Endothelial cell of umbilical vein (primary cell): ENCODE results near the gene C1orf226. TPM values are rescaled to one million over a fixed set of nuclear protein-coding genes. Genes with fewer than 3 reads are reported as not detected.

ENCODE experiments used
- BruUV-seq: library from RNA; stranded (reverse); fragments of 400-500 nt; replicated peaks from 2 replicates; lab custom pipeline; 2021; lab: Mats Ljungman, UMichigan
- CTCF ChIA-PET: fragments of 300-600, 350-600 bp; sonication (Branson Sonifier 250); formaldehyde crosslinking; loops from one replicate; lab custom pipeline; 2021; ENCODE audit warnings: antibody characterized with exemption, inconsistent platforms; lab: Charles Lee
- POLR2A ChIA-PET: fragments of 300-600, 350-600 bp; sonication (Branson Sonifier 250); formaldehyde crosslinking; loops from one replicate; lab custom pipeline; 2021; ENCODE audit warnings: antibody characterized with exemption, inconsistent platforms; lab: Charles Lee
- DNase-seq: peaks from one replicate; pipeline ENCODE4 v3.0.0-alpha.2; 2011; ENCODE audit warnings: low read depth, low spot score
- FAIRE-seq: peaks from 2 replicates; lab custom pipeline; 2011; peaks lifted over from hg19 to GRCh38; lab: Jason Lieb, UNC
- H2AFZ ChIP-seq: 2 replicates; pipeline ENCODE4 v1.6.0; 2012; ENCODE audit warnings: low read depth, low read length, control low read depth, inconsistent platforms
- H3K27ac ChIP-seq: 2 replicates; pipeline ENCODE4 v1.5.1; 2011; ENCODE audit warnings: low read depth, mild to moderate bottlenecking, control low read depth, low read length, moderate library complexity; ENCODE audit not compliant: insufficient read depth
- H3K27me3 ChIP-seq, 2 experiments: 2 replicates each; pipeline versions ENCODE4 v1.6.0 to v1.6.1; 2011; ENCODE audit warnings: low read length in 2 of 2, mixed read lengths in 1 of 2; ENCODE audit not compliant: control insufficient read depth in 2 of 2, insufficient read depth in 2 of 2
- H3K36me3 ChIP-seq, 2 experiments: 2 replicates in 1 of 2; 3 replicates in 1 of 2; pipeline ENCODE4 v1.5.1; 2011; ENCODE audit warnings: low read length in 2 of 2, mild to moderate bottlenecking in 1 of 2, moderate library complexity in 1 of 2; ENCODE audit not compliant: control insufficient read depth in 2 of 2, insufficient read depth in 2 of 2; ENCODE audit errors: extremely low read depth in 1 of 2
- H3K4me1 ChIP-seq: 3 replicates; pipeline ENCODE4 v1.5.1; 2011; ENCODE audit warnings: mild to moderate bottlenecking, low read length; ENCODE audit not compliant: control insufficient read depth, insufficient read depth; ENCODE audit errors: extremely low read depth
- H3K4me2 ChIP-seq: 2 replicates; pipeline ENCODE4 v1.6.1; 2011; ENCODE audit warnings: low read length, control low read depth, mixed read lengths; ENCODE audit not compliant: insufficient read depth
- H3K4me3 ChIP-seq, 3 experiments: fragments of 200-600 bp in 1 of 3; sonication (generic), shearing (Covaris generic) in 1 of 3; replicated peaks in 1 of 3; 2 replicates each; pipeline ENCODE4 v1.5.1; 2011 to 2016; ENCODE audit warnings: control low read depth in 3 of 3, low read length in 3 of 3, mild to moderate bottlenecking in 2 of 3, inconsistent platforms in 1 of 3, low read depth in 1 of 3, moderate library complexity in 1 of 3; ENCODE audit not compliant: insufficient read depth in 1 of 3
- H3K79me2 ChIP-seq: 2 replicates; pipeline ENCODE4 v1.6.0; 2012; ENCODE audit warnings: low read length, inconsistent platforms; ENCODE audit not compliant: control insufficient read depth, insufficient read depth
- H3K9ac ChIP-seq: replicated peaks from 2 replicates; pipeline ENCODE3; 2011; ENCODE audit warnings: low read length, control low read depth; ENCODE audit not compliant: insufficient read depth; ENCODE audit errors: extremely low read depth
- H3K9me1 ChIP-seq: replicated peaks from 3 replicates; pipeline ENCODE4 v1.6.0; 2011; ENCODE audit warnings: mild to moderate bottlenecking, low read length; ENCODE audit not compliant: control insufficient read depth, insufficient read depth; ENCODE audit errors: extremely low read depth
- H3K9me3 ChIP-seq: replicated peaks from 2 replicates; pipeline ENCODE4 v1.5.1; 2012; ENCODE audit warnings: low read length, inconsistent platforms; ENCODE audit not compliant: control insufficient read depth, insufficient read depth
- H4K20me1 ChIP-seq: replicated peaks from 2 replicates; pipeline ENCODE3; 2011; ENCODE audit warnings: mild to moderate bottlenecking, low read length; ENCODE audit not compliant: control insufficient read depth, insufficient read depth; ENCODE audit errors: extremely low read depth
- CTCF ChIP-seq, 2 donors: IDR thresholded peaks; 1 replicate in 1 of 2; 2 replicates in 1 of 2; pipeline ENCODE4 v1.5.1; 2011; ENCODE audit warnings: low read length in 2 of 2, mild to moderate bottlenecking in 2 of 2, moderate library complexity in 2 of 2, control low read depth in 1 of 2, inconsistent platforms in 1 of 2, low read depth in 1 of 2; ENCODE audit not compliant: insufficient read depth in 1 of 2; ENCODE audit errors: extremely low read depth in 1 of 2
- EZH2 ChIP-seq: IDR thresholded peaks from 2 replicates; pipeline ENCODE4 v1.6.1; 2012; ENCODE audit warnings: borderline replicate concordance, low read depth, mild to moderate bottlenecking, moderate library complexity, low read length, inconsistent platforms; ENCODE audit not compliant: severe bottlenecking
- FOS ChIP-seq: IDR thresholded peaks from 2 replicates; pipeline ENCODE4 v1.6.1; 2011; ENCODE audit warnings: mild to moderate bottlenecking, low read length, moderate library complexity, borderline replicate concordance; ENCODE audit not compliant: insufficient read depth
- GATA2 ChIP-seq: IDR thresholded peaks from 2 replicates; pipeline ENCODE4 v1.7.0; 2011; ENCODE audit warnings: low read depth, mild to moderate bottlenecking, moderate library complexity, mixed read lengths, low read length; ENCODE audit not compliant: insufficient read length, insufficient read depth
- JUN ChIP-seq: IDR thresholded peaks from 2 replicates; pipeline ENCODE4 v1.6.1; 2011; ENCODE audit warnings: borderline replicate concordance, low read depth; ENCODE audit not compliant: insufficient read length, insufficient read depth
- MAX ChIP-seq: IDR thresholded peaks from 2 replicates; pipeline ENCODE4 v1.6.1; 2011; ENCODE audit not compliant: insufficient read depth, insufficient read length
- MYC ChIP-seq: IDR thresholded peaks from one replicate; pipeline ENCODE4 v1.6.1; 2011; ENCODE audit warnings: mild to moderate bottlenecking, low read depth, low read length
- POLR2A ChIP-seq: IDR thresholded peaks from 2 replicates; pipeline ENCODE4 v1.6.1; 2012; ENCODE audit warnings: low read depth, mild to moderate bottlenecking, control low read depth, low read length
- POLR2AphosphoS5 ChIP-seq: IDR thresholded peaks from 2 replicates; pipeline ENCODE4 v1.6.1; 2012; ENCODE audit warnings: low read depth, mild to moderate bottlenecking, control low read depth, low read length, moderate library complexity; ENCODE audit not compliant: insufficient read depth
- dilution Hi-C: fragments of 300-500 bp; cut with MboI; formaldehyde crosslinking; loops from one replicate; pipeline ENCODE4 v1.15.0; 2019; ENCODE audit warnings: low sequenced_read_pairs; ENCODE audit not compliant: extremely low pct_ligation_motif_present
- intact Hi-C: fragments of 100-400 bp; cut with micrococcal nuclease; formaldehyde crosslinking; loops from one replicate; pipeline ENCODE4 v1.10.0; 2022
- polyA plus RNA-seq, 4 experiments: library from polyadenylated mRNA; depleted of rRNA in 3 of 4; stranded (reverse) in 3 of 4; unstranded in 1 of 4; fragments of >200 nt; gene quantifications; 2 replicates each; pipeline versions ENCODE4 v1.2.1 to v1.2.3, GENCODE V29; 2011 to 2012; ENCODE audit warnings: missing spikeins in 1 of 4
- total RNA-seq: library from RNA; stranded (reverse); gene quantifications from 2 replicates; pipeline ENCODE4 v1.2.3, GENCODE V29; 2021

Gene C1orf226
- total and polyA plus RNA-seq, 2 donors (not counting 3 experiments of a cell fraction or from before 2014, with no cell fraction given) = 2.5 to 4.2 TPM

- ChIA-PET POLR2A (no interaction called here), CTCF (no interaction called here)
- Histone ChIP-seq H3K4me1 (peaks cover 3% of the 10 kb centered on the region), H3K36me3 (no peaks in the 10 kb centered on the region), H3K27ac (no peak overlapping the region), H4K20me1 (no peaks in the 10 kb centered on the region), H3K79me2 (no peaks in the 10 kb centered on the region), H2AFZ (no peak overlapping the region), H3K27me3 (no peaks in the 10 kb centered on the region), H3K9me3 (no peaks in the 10 kb centered on the region), H3K4me3 (no peak overlapping the region), H3K9me1 (no peaks in the 10 kb centered on the region), H3K4me2 (no peak overlapping the region), H3K9ac (no peak overlapping the region)
- intact Hi-C loops (no loop called here), dilution Hi-C loops (no loop called here)
- DNase-seq = no peak
- no peak for TF ChIP-seq MYC
- TF ChIP-seq MAX = no peak
- no peak for TF ChIP-seq EZH2
- no peak for TF ChIP-seq POLR2AphosphoS5
- no peak for TF ChIP-seq POLR2A
- TF ChIP-seq CTCF (IDR thresholded peaks at IDR 0.05; ENCODE audit: extremely low read depth in 1 of 2, insufficient read depth in 1 of 2, low read depth in 1 of 2, low read length in 2 of 2) = no peak
- no peak for TF ChIP-seq GATA2
- TF ChIP-seq JUN = no peak
- no peak for TF ChIP-seq FOS
- FAIRE-seq = no peak
- BruUV-seq = no TSS peak
These were observed 23.1 kb downstream of the C1orf226 start for GRCh38 chr1:162404550-162405160.
